HepG2 (cell line): ENCODE results near the gene SNAP25. TPM values are rescaled to one million over a fixed set of nuclear protein-coding genes. Genes with fewer than 3 reads are reported as not detected.

Experiments used
- ATAC-seq: fragments of 200-7000 bp; cut with Tn5 transposase; 3 replicates; pipeline ENCODE4 v1.9.1; 2020; ENCODE audit warnings: mild to moderate bottlenecking, moderate library complexity
- BruUV-seq: library from RNA; stranded (reverse); fragments of 400-500 nt; replicated peaks from 2 replicates; lab custom pipeline; 2021; lab: Mats Ljungman, UMichigan
- CTCF ChIA-PET: fragments of 300-600 bp; formaldehyde crosslinking; extraction: SDS; loops from one replicate; lab custom pipeline; 2021; ENCODE audit warnings: low total read pairs, inconsistent platforms, low intra/inter-chr PET ratio; lab: Yijun Ruan, JAX
- POLR2A ChIA-PET: fragments of 350-600 bp; sonication (Branson Sonifier 250); formaldehyde crosslinking; loops from one replicate; lab custom pipeline; 2020; ENCODE audit warnings: antibody characterized with exemption, inconsistent platforms; lab: Yijun Ruan, JAX
- DNase-seq: peaks from one replicate; pipeline ENCODE4 v3.0.0-alpha.2; 2015; ENCODE audit warnings: low spot score
- FAIRE-seq: peaks from 3 replicates; lab custom pipeline; 2011; peaks lifted over from hg19 to GRCh38; lab: Jason Lieb, UNC
- H2AFZ ChIP-seq: one replicate; pipeline ENCODE4 v1.6.1; 2011; ENCODE audit warnings: low read length, inconsistent platforms
- H3K27ac ChIP-seq: fragments of 300-600 bp; 3 replicates; pipeline ENCODE4 v1.8.0; 2011; ENCODE audit warnings: mixed run types, mild to moderate bottlenecking, mixed read lengths, low read length, inconsistent platforms; ENCODE audit not compliant: insufficient read depth; ENCODE audit errors: extremely low read length
- H3K27me3 ChIP-seq, 2 experiments: fragments of 200-600 bp in 1 of 2; 2 replicates in 1 of 2; 3 replicates in 1 of 2; pipeline versions ENCODE4 v1.6.0 to v1.8.0; 2011; ENCODE audit warnings: low read length in 2 of 2, mild to moderate bottlenecking in 2 of 2, moderate library complexity in 2 of 2, inconsistent platforms in 1 of 2; ENCODE audit not compliant: insufficient read depth in 2 of 2, control insufficient read depth in 1 of 2
- H3K36me3 ChIP-seq, 2 experiments: fragments of 200-600 bp in 1 of 2; replicated peaks in 1 of 2; 2 replicates in 1 of 2; 3 replicates in 1 of 2; pipeline versions ENCODE4 v1.5.1 to v1.8.0; 2011; ENCODE audit warnings: low read length in 2 of 2, inconsistent platforms in 1 of 2; ENCODE audit not compliant: insufficient read depth in 2 of 2, control insufficient read depth in 1 of 2
- H3K4me1 ChIP-seq: 2 replicates; pipeline ENCODE4 v1.5.1; 2012; ENCODE audit warnings: low read length, inconsistent platforms; ENCODE audit not compliant: insufficient read depth
- H3K4me2 ChIP-seq: 2 replicates; pipeline ENCODE4 v1.6.0; 2011; ENCODE audit warnings: low read depth, low read length, inconsistent platforms
- H3K4me3 ChIP-seq, 3 experiments: fragments of 200-600 bp in 1 of 3; sonication (generic), shearing (Covaris generic) in 1 of 3; replicated peaks in 1 of 3; 2 replicates each; pipeline ENCODE4 v1.5.1; 2011 to 2016; ENCODE audit warnings: low read length in 3 of 3, inconsistent platforms in 2 of 3, low read depth in 2 of 3, mild to moderate bottlenecking in 2 of 3, control low read depth in 1 of 3, mixed read lengths in 1 of 3; ENCODE audit not compliant: insufficient read depth in 1 of 3
- H3K79me2 ChIP-seq: one replicate; pipeline ENCODE4 v1.6.1; 2011; ENCODE audit warnings: low read length, inconsistent platforms; ENCODE audit not compliant: insufficient read depth
- H3K9ac ChIP-seq: 2 replicates; pipeline ENCODE4 v1.6.0; 2011; ENCODE audit warnings: mild to moderate bottlenecking, low read depth, low read length, inconsistent platforms; ENCODE audit not compliant: insufficient read depth
- H3K9me3 ChIP-seq: 2 replicates; pipeline ENCODE4 v1.5.1; 2012; ENCODE audit warnings: mild to moderate bottlenecking, low read length
- H4K20me1 ChIP-seq: 2 replicates; pipeline ENCODE4 v1.6.0; 2011; ENCODE audit warnings: inconsistent platforms, mild to moderate bottlenecking, low read length, moderate library complexity; ENCODE audit not compliant: insufficient read depth
- MAFF ChIP-seq: IDR thresholded peaks from 2 replicates; pipeline ENCODE4 v1.6.1; 2011; ENCODE audit warnings: low read depth, low read length, improper control_type of control experiment
- MAFK ChIP-seq, 2 experiments: IDR thresholded peaks in 1 of 2; conservative IDR thresholded peaks in 1 of 2; 2 replicates each; pipeline ENCODE4 v1.6.1; 2011; ENCODE audit warnings: improper control_type of control experiment in 2 of 2, low read length in 2 of 2
- NONO ChIP-seq, 2 experiments: fragments of 450-650 bp in 1 of 2; sonication (generic) in 1 of 2; formaldehyde crosslinking in 1 of 2; IDR thresholded peaks in 1 of 2; conservative IDR thresholded peaks in 1 of 2; 2 replicates each; pipeline versions ENCODE4 v1.6.1 to v1.8.0; 2017 to 2022; ENCODE audit warnings: mild to moderate bottlenecking in 1 of 2, missing genetic modification reagents in 1 of 2, moderate library complexity in 1 of 2
- SKI ChIP-seq: fragments of 450-650 bp; IDR thresholded peaks from one replicate; pipeline ENCODE4 v1.6.1; 2018; ENCODE audit warnings: mild to moderate bottlenecking; ENCODE audit not compliant: partially characterized antibody
- STAT6 ChIP-seq: sonication (generic); formaldehyde crosslinking; IDR thresholded peaks from 2 replicates; pipeline ENCODE4 v1.4.0; 2020; ENCODE audit warnings: missing genetic modification reagents, mild to moderate bottlenecking, borderline replicate concordance
- ZNF451 ChIP-seq: sonication (generic); formaldehyde crosslinking; IDR thresholded peaks from 2 replicates; pipeline ENCODE4 v1.5.0; 2020; ENCODE audit warnings: mild to moderate bottlenecking, missing genetic modification reagents
- ZNF510 ChIP-seq: sonication (generic); formaldehyde crosslinking; IDR thresholded peaks from 2 replicates; pipeline ENCODE4 v1.4.0; 2020; ENCODE audit warnings: low read depth, mild to moderate bottlenecking, missing genetic modification reagents
- WGBS: methylation state at CpG from one replicate; pipeline ENCODE4 v1.1.6; 2017; ENCODE audit warnings: low lambda C conversion rate; 5-methylcytosine and 5-hydroxymethylcytosine counted together
- in situ Hi-C: cut with HindIII; loops from 2 replicates; pipeline ENCODE4 v1.10.0; 2017; ENCODE audit warnings: low pct_unique_long_range_greater_than_20kb; ENCODE audit not compliant: extremely low pct_ligation_motif_present
- intact Hi-C: fragments of 100-400 bp; cut with micrococcal nuclease; formaldehyde crosslinking; loops from one replicate; pipeline ENCODE4 v1.10.0; 2022; ENCODE audit not compliant: unreplicated experiment
- polyA plus RNA-seq, 8 experiments: library from polyadenylated mRNA; depleted of rRNA in 3 of 8; stranded (reverse) in 7 of 8; unstranded in 1 of 8; fragments of >200 nt; fragmentation: Illumina TruSeq in 4 of 8; extraction: Trizol in 4 of 8; gene quantifications; 2 replicates each; pipeline versions ENCODE4 v1.2.1 to v1.2.3, GENCODE V29; 2011 to 2016; ENCODE audit warnings: low read depth in 4 of 8, missing spikeins in 1 of 8, mixed read lengths in 1 of 8; ENCODE audit not compliant: insufficient read depth in 1 of 8
- total RNA-seq, 5 experiments: library from RNA; depleted of rRNA; stranded (reverse); fragments of >200 nt; fragmentation: Illumina TruSeq; extraction: Trizol; gene quantifications; 2 replicates each; pipeline ENCODE4 v1.2.3, GENCODE V29; 2016; ENCODE audit warnings: low read depth in 1 of 5
- TF ChIP-seq, protein P1 (sequence below): fragments of 450-650 bp; IDR thresholded peaks from 2 replicates; pipeline ENCODE4 v1.6.1; 2017

The SNAP25 gene
- total and polyA plus RNA-seq, 2 of the 13 experiments (the other 11 are each of a cell fraction or from before 2014, with no cell fraction given), result not detected

DNA sequence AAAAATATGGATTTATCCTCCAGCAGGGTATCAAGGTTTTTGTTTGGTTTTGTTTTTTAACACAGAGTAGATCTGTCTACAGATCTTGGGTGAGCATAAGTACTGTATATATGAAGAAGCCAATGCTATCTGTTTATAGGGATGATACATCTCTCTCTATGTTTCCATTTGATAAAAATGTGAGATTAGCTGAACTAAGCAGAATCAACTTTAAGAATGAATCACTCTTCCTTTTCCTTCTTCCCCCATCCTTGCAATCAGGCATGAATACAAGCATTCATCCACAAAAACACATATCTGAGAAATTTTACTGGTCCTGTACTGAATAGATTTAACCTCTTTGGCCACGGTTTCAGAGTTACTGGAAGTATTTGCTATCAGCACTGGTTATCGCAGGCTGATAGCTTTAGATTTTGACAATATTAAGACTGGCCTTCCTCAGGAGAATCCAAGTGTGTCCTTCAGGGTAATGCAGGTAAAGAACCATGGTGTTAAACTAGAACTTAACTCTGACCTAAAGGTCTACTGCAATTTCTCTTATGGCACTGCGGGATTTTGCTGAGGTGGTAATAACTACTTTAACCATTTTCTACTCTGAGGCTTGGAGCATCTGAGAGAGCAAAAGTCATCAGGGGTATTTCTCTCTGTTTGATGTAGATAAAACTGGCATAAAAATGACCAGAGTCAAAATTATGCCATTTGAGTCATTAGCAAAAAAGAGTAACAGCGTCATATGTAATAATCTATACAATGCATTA lies 1.5 kb downstream of the SNAP25 start:
- no peaks in the 10 kb centered on the region for H3K79me2 ChIP-seq
- no TSS peak for BruUV-seq
- no peak overlapping the region for H3K4me3 ChIP-seq
- WGBS, result 54% methylated on average over 4 of the region's 4 CpGs
- ChIA-PET POLR2A (no interaction called here), CTCF (no interaction called here)
- no peaks in the 10 kb centered on the region for H3K36me3 ChIP-seq
- no peak for DNase-seq
- no peaks in the 10 kb centered on the region; the same call in 1 of the 2 replicates for H4K20me1 ChIP-seq
- 0 out of 5 replicates have a peak, but pooled peaks cover 0 to 1% of the 10 kb centered on the region in 2 experiments for H3K27me3 ChIP-seq
- in situ Hi-C loops (no loop called here), intact Hi-C loops (no loop called here)
- ATAC-seq, result no peak
- H3K4me1 ChIP-seq, result no peaks in the 10 kb centered on the region
- no peak overlapping the region for H3K4me2 ChIP-seq
- H3K9me3 ChIP-seq, result no peaks in the 10 kb centered on the region
- TF ChIP-seq MAFK (conservative IDR thresholded peaks at IDR 0.05 in 1 of 2, IDR thresholded peaks at IDR 0.05 in 1 of 2; ENCODE audit: low read length in 2 of 2) (peak; percentile 54 to 84), SKI (no peak), ZNF451 (CRISPR knock-in tag) (no peak), ZNF510 (no peak), MAFF (peak; percentile 61), STAT6 (CRISPR knock-in tag) (no peak), NONO (IDR thresholded peaks at IDR 0.05) (no peak), NONO (CRISPR knock-in tag; conservative IDR thresholded peaks at IDR 0.05) (no peak)
- TF ChIP-seq, protein P1, sequence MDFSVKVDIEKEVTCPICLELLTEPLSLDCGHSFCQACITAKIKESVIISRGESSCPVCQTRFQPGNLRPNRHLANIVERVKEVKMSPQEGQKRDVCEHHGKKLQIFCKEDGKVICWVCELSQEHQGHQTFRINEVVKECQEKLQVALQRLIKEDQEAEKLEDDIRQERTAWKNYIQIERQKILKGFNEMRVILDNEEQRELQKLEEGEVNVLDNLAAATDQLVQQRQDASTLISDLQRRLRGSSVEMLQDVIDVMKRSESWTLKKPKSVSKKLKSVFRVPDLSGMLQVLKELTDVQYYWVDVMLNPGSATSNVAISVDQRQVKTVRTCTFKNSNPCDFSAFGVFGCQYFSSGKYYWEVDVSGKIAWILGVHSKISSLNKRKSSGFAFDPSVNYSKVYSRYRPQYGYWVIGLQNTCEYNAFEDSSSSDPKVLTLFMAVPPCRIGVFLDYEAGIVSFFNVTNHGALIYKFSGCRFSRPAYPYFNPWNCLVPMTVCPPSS, result no peak
- FAIRE-seq, result no peak
- no peak overlapping the region for H3K9ac ChIP-seq
- H3K27ac ChIP-seq, result no peak overlapping the region
- no peak overlapping the region for H2AFZ ChIP-seq
